OCI-LY7 (cell line): Measurements from ENCODE around the gene BCL7A.

Experiments used
- EZH2phosphoT487 ChIP-seq: fragments of 200-600 bp; sonication (generic); IDR thresholded peaks from 2 replicates; pipeline ENCODE4 v1.6.1; 2018; ENCODE audit warnings: low read depth, borderline replicate concordance, mild to moderate bottlenecking, mixed run types, antibody characterized with exemption, low read length, moderate library complexity, mixed read lengths
- TF ChIP-seq, protein P1 (sequence below): fragments of 200-600 bp; sonication (generic); conservative IDR thresholded peaks from 2 replicates; pipeline ENCODE4 v1.5.1; 2014; ENCODE audit warnings: mild to moderate bottlenecking, antibody characterized with exemption, low read length, moderate library complexity, mixed read lengths

DNA sequence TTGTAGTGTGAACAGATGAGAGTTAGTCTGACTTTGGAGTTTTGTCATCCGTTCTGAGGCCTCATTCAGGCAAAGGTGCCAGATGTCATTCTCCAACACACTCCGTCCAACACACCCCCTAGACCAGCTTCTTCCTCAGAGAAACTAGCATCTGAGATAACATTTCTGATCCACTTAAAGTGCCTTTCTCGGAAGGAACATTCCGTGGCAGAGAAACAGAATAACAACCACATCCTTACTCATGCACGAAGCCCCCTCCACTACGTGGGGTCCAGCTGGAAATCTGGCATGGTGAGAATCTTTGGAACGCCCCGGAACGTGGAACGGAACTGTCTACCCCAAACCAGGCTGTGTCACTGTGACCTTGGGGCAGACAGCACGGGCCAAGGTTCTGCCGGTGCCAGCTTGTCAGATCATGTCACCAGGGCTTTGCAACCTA is 17.0 kb upstream of the BCL7A start:
- TF ChIP-seq, protein P1, sequence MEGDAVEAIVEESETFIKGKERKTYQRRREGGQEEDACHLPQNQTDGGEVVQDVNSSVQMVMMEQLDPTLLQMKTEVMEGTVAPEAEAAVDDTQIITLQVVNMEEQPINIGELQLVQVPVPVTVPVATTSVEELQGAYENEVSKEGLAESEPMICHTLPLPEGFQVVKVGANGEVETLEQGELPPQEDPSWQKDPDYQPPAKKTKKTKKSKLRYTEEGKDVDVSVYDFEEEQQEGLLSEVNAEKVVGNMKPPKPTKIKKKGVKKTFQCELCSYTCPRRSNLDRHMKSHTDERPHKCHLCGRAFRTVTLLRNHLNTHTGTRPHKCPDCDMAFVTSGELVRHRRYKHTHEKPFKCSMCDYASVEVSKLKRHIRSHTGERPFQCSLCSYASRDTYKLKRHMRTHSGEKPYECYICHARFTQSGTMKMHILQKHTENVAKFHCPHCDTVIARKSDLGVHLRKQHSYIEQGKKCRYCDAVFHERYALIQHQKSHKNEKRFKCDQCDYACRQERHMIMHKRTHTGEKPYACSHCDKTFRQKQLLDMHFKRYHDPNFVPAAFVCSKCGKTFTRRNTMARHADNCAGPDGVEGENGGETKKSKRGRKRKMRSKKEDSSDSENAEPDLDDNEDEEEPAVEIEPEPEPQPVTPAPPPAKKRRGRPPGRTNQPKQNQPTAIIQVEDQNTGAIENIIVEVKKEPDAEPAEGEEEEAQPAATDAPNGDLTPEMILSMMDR, result no peak
- no peak for TF ChIP-seq EZH2phosphoT487
